Esophagus squamous epithelium (tissue), 4 donors: ENCODE measurements around the gene MADD.

ENCODE experiments used
- POLR2A ChIP-seq, 4 donors: fragments of 450-650 bp; IDR thresholded peaks; one replicate each; pipeline ENCODE4 v1.6.1; 2017; ENCODE audit warnings: antibody characterized with exemption in 4 of 4, mild to moderate bottlenecking in 4 of 4, moderate library complexity in 3 of 4
- TF ChIP-seq, protein P1 (sequence below), 6 experiments: fragments of 450-650 bp in 4 of 6; fragments of 200-600 bp in 2 of 6; sonication (generic) in 2 of 6; IDR thresholded peaks; one replicate each; pipeline ENCODE4 v1.5.1; 2016 to 2019; ENCODE audit warnings: antibody characterized with exemption in 6 of 6, mild to moderate bottlenecking in 4 of 6, moderate library complexity in 4 of 6

DNA sequence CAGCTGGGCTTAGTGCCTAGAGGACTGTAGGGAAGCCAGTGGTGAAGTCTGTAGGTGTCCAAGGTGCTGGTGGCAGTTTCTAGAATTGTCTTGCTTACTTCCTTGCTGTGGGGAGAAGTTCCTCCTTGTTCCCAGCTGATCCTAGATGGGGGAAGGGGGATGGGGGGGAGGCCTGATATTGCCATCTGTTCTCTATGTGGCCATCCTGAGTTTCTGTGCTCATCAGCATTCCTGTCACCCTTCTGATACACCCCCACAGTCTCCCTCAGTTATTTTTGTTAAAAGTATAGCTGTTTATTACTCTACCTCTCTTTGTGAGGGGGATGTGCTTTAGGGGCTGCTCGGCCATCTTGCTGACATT, 36.5 kb downstream of the MADD start:
- TF ChIP-seq, protein P1, sequence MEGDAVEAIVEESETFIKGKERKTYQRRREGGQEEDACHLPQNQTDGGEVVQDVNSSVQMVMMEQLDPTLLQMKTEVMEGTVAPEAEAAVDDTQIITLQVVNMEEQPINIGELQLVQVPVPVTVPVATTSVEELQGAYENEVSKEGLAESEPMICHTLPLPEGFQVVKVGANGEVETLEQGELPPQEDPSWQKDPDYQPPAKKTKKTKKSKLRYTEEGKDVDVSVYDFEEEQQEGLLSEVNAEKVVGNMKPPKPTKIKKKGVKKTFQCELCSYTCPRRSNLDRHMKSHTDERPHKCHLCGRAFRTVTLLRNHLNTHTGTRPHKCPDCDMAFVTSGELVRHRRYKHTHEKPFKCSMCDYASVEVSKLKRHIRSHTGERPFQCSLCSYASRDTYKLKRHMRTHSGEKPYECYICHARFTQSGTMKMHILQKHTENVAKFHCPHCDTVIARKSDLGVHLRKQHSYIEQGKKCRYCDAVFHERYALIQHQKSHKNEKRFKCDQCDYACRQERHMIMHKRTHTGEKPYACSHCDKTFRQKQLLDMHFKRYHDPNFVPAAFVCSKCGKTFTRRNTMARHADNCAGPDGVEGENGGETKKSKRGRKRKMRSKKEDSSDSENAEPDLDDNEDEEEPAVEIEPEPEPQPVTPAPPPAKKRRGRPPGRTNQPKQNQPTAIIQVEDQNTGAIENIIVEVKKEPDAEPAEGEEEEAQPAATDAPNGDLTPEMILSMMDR (IDR thresholded peaks at IDR 0.05): no peak
- no peak for TF ChIP-seq POLR2A (IDR thresholded peaks at IDR 0.05)
